Measurements from ENCODE around the gene NLRC4. TPM values are rescaled to one million over a fixed set of nuclear protein-coding genes. Genes with fewer than 3 reads are reported as not detected.

The NLRC4 gene
- total and polyA plus RNA-seq, 8 donors = 0.13 to 1.9 (median 0.34) TPM

- TF ChIP-seq CTCF (IDR thresholded peaks at IDR 0.05) = no peak
- H3K27me3 ChIP-seq = no peaks in the 10 kb centered on the region
- H3K4me1 ChIP-seq = peaks cover 0 to 7% (median 6%) of the 10 kb centered on the region in 3 donors
- H3K4me3 ChIP-seq = no peak overlapping the region
- intact Hi-C loops (cut with DNase I) = no loop called here
- no peak for DNase-seq
- H3K36me3 ChIP-seq = no peaks in the 10 kb centered on the region
- H3K27ac ChIP-seq = no peak overlapping the region
- peak in 1 of 4 donors; percentile 12 for ATAC-seq
- 80 to 84% methylated on average over 10 of the region's 10 CpGs for WGBS, 2 donors
- H3K9me3 ChIP-seq = no peaks in the 10 kb centered on the region
- no peak for FAIRE-seq
These were observed 14.4 kb downstream of the NLRC4 start for GRCh38 chr2:32250290-32250689.

GRCh38 chr2:32249731-32250236 lies 14.9 kb downstream of the NLRC4 start:
- Histone ChIP-seq H3K27me3 (no peaks in the 10 kb centered on the region), H3K27ac (no peak overlapping the region), H3K4me1 (peaks cover 0 to 7% (median 6%) of the 10 kb centered on the region in 3 donors), H3K9me3 (no peaks in the 10 kb centered on the region), H3K4me3 (no peak overlapping the region), H3K36me3 (no peaks in the 10 kb centered on the region)
- TF ChIP-seq CTCF (IDR thresholded peaks at IDR 0.05) = no peak
- WGBS, 2 donors = 22% methylated on average over 2 of the region's 2 CpGs
- peak in 1 of 6 donors; percentile 13 for DNase-seq
- ATAC-seq = peak in 2 of 4 donors; percentile 53 to 57
- intact Hi-C loops (cut with DNase I) = no loop called here
- FAIRE-seq = no peak

GRCh38 chr2:32248299-32248698 lies 16.4 kb downstream of the NLRC4 start:
- ATAC-seq (no peak), FAIRE-seq (no peak), DNase-seq (no peak)
- TF ChIP-seq CTCF (IDR thresholded peaks at IDR 0.05) = no peak
- Histone ChIP-seq H3K27me3 (no peaks in the 10 kb centered on the region), H3K36me3 (no peaks in the 10 kb centered on the region), H3K9me3 (no peaks in the 10 kb centered on the region), H3K4me1 (peaks cover 0 to 7% (median 6%) of the 10 kb centered on the region in 3 donors), H3K27ac (no peak overlapping the region), H3K4me3 (no peak overlapping the region)
- 96 to 97% methylated on average over 3 of the region's 3 CpGs for WGBS, 2 donors
- intact Hi-C loops (cut with DNase I) = no loop called here

- no peaks in the 10 kb centered on the region for H3K27me3 ChIP-seq
- intact Hi-C loops (cut with DNase I) = no loop called here
- DNase-seq = peak in 4 of 6 donors; percentile 18 to 64 (median 47)
- H3K4me3 ChIP-seq = no peak overlapping the region
- peak; percentile 47 to 80 (median 72) for ATAC-seq
- no peak for FAIRE-seq
- H3K9me3 ChIP-seq = no peaks in the 10 kb centered on the region
- WGBS, 2 donors = 35 to 37% methylated on average over 4 of the region's 4 CpGs
- no peak for TF ChIP-seq CTCF (IDR thresholded peaks at IDR 0.05)
- no peak overlapping the region for H3K27ac ChIP-seq
- no peaks in the 10 kb centered on the region for H3K36me3 ChIP-seq
- H3K4me1 ChIP-seq = peaks cover 0 to 7% (median 6%) of the 10 kb centered on the region in 3 donors
These were observed 17.8 kb downstream of the NLRC4 start for GRCh38 chr2:32246911-32247310.

- no peaks in the 10 kb centered on the region for H3K9me3 ChIP-seq
- ATAC-seq (no peak), DNase-seq (no peak), FAIRE-seq (no peak)
- no peak for TF ChIP-seq CTCF (IDR thresholded peaks at IDR 0.05)
- intact Hi-C loops (cut with DNase I) = no loop called here
- 94 to 95% methylated on average over 3 of the region's 3 CpGs for WGBS, 2 donors
- H3K27ac ChIP-seq = no peak overlapping the region
- no peaks in the 10 kb centered on the region for H3K4me1 ChIP-seq
- H3K4me3 ChIP-seq = no peak overlapping the region
- no peaks in the 10 kb centered on the region for H3K36me3 ChIP-seq
- H3K27me3 ChIP-seq = no peaks in the 10 kb centered on the region
These were observed 22.4 kb downstream of the NLRC4 start for GRCh38 chr2:32242331-32242730.

Data from pancreas (tissue), 10 donors.